KMS-11 (cell line): ENCODE data around the gene PRM1.

ENCODE experiments used
- H2AFZ ChIP-seq: fragments of 200-600 bp; sonication (generic); 2 replicates; pipeline ENCODE4 v1.6.1; 2016; ENCODE audit warnings: antibody characterized with exemption, mixed run types, low read depth
- H3K27ac ChIP-seq: fragments of 200-600 bp; sonication (generic); 2 replicates; pipeline ENCODE4 v1.6.1; 2016; ENCODE audit warnings: mild to moderate bottlenecking, mixed run types
- H3K27me3 ChIP-seq: fragments of 200-600 bp; sonication (generic); 2 replicates; pipeline ENCODE4 v1.6.1; 2017; ENCODE audit warnings: mild to moderate bottlenecking, low read depth, mixed run types, moderate library complexity; ENCODE audit not compliant: insufficient read depth
- H3K36me3 ChIP-seq: fragments of 200-600 bp; sonication (generic); 2 replicates; pipeline ENCODE4 v1.6.1; 2017; ENCODE audit warnings: mild to moderate bottlenecking, mixed run types; ENCODE audit not compliant: insufficient read depth
- H3K4me1 ChIP-seq: fragments of 200-600 bp; sonication (generic); 2 replicates; pipeline ENCODE4 v1.6.1; 2016; ENCODE audit warnings: mild to moderate bottlenecking, low read depth, mixed run types; ENCODE audit not compliant: poor library complexity, severe bottlenecking
- H3K4me2 ChIP-seq: fragments of 200-600 bp; sonication (generic); 2 replicates; pipeline ENCODE4 v1.7.0; 2016; ENCODE audit warnings: mild to moderate bottlenecking, mixed run types
- H3K4me3 ChIP-seq: fragments of 200-600 bp; sonication (generic); IDR thresholded peaks from 2 replicates; pipeline ENCODE4 v1.6.1; 2017; ENCODE audit warnings: low read depth, low read length, mixed read lengths; ENCODE audit not compliant: insufficient read depth
- H3K79me2 ChIP-seq: fragments of 200-600 bp; sonication (generic); 2 replicates; pipeline ENCODE4 v1.6.1; 2016; ENCODE audit warnings: low read depth, mixed run types; ENCODE audit not compliant: insufficient read depth
- H3K9ac ChIP-seq: fragments of 200-600 bp; sonication (generic); 2 replicates; pipeline ENCODE4 v1.6.1; 2016; ENCODE audit warnings: mild to moderate bottlenecking, mixed run types
- H4K20me1 ChIP-seq: fragments of 200-600 bp; sonication (generic); 2 replicates; pipeline ENCODE4 v1.6.1; 2016; ENCODE audit warnings: mild to moderate bottlenecking, mixed run types; ENCODE audit not compliant: insufficient read depth
- TF ChIP-seq, protein P1 (sequence below): fragments of 200-600 bp; sonication (generic); conservative IDR thresholded peaks from 2 replicates; pipeline ENCODE4 v1.6.1; 2017; ENCODE audit warnings: low read depth, mild to moderate bottlenecking, antibody characterized with exemption, low read length, moderate library complexity, mixed read lengths

PRM1 gene

DNA sequence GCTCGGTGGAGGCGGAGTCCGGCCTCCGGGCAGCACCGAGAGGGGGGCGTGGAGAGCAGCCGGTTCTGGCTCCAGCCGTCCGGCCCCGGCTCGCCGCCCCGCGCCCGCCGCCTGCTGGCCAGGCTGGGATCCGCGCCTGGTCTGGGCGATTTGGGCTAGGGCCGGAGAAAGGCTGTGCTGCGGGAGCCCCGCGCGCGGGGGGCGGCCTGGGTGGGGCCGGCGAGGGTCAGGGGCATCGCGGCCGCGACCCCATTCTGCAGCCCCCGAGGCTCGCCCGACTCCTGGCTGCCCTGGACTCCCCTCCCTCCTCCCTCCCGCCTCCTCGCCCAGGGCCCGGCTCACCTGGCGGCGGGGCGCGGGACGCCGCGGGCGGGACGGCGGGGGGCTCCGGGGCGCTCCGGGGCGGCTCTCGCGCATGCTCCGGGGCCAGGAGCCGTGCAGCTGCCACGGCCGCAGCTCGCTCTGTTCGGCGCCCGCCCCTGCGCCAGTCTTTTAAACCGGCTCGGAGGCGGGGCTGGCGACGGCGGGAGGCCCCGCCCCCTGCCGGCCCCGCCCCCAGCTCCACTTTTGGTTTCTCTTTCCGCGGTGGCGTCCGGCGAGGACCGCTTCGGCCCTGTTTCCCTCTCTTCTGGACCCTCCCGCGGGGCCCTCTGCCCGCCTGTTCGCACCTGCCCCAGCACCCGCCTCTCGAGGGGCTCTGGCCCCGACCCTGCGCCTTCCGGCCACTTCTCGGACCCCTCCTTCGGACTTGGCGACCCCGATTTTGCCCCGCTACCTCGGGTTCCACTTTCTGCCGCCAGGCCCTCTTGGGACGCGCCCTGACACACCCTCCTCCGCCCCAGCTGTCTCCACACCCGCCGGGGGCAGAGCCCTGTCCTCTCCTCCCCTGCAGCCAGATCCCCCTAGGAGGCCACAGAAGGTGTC lies 25.1 kb downstream of the PRM1 start, which contains the start of gene SOCS1:
Gene SOCS1, minus strand, starts transcription at position 468 of the 924 bp plus-strand sequence. CDS start 726 bp downstream, outside the sequence.
- TF ChIP-seq, protein P1, sequence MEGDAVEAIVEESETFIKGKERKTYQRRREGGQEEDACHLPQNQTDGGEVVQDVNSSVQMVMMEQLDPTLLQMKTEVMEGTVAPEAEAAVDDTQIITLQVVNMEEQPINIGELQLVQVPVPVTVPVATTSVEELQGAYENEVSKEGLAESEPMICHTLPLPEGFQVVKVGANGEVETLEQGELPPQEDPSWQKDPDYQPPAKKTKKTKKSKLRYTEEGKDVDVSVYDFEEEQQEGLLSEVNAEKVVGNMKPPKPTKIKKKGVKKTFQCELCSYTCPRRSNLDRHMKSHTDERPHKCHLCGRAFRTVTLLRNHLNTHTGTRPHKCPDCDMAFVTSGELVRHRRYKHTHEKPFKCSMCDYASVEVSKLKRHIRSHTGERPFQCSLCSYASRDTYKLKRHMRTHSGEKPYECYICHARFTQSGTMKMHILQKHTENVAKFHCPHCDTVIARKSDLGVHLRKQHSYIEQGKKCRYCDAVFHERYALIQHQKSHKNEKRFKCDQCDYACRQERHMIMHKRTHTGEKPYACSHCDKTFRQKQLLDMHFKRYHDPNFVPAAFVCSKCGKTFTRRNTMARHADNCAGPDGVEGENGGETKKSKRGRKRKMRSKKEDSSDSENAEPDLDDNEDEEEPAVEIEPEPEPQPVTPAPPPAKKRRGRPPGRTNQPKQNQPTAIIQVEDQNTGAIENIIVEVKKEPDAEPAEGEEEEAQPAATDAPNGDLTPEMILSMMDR, result peak; percentile 77
- peak within 1 kb of the TSS; percentile 77 for H3K9ac ChIP-seq
- H2AFZ ChIP-seq, result peak within 1 kb of the TSS; percentile 77
- peak within 1 kb of the TSS; percentile 98 for H3K4me2 ChIP-seq
- no peaks in the 10 kb centered on the region for H4K20me1 ChIP-seq
- H3K4me3 ChIP-seq, result no peak within 1 kb of the TSS
- no peaks in the 10 kb centered on the region for H3K36me3 ChIP-seq
- no peaks in the 10 kb centered on the region for H3K79me2 ChIP-seq
- H3K27me3 ChIP-seq, result no peaks in the 10 kb centered on the region; the same call in 1 of the 2 replicates
- H3K27ac ChIP-seq, result peak within 1 kb of the TSS; percentile 48
- H3K4me1 ChIP-seq, result peaks cover 34% of the 10 kb centered on the region

DNA sequence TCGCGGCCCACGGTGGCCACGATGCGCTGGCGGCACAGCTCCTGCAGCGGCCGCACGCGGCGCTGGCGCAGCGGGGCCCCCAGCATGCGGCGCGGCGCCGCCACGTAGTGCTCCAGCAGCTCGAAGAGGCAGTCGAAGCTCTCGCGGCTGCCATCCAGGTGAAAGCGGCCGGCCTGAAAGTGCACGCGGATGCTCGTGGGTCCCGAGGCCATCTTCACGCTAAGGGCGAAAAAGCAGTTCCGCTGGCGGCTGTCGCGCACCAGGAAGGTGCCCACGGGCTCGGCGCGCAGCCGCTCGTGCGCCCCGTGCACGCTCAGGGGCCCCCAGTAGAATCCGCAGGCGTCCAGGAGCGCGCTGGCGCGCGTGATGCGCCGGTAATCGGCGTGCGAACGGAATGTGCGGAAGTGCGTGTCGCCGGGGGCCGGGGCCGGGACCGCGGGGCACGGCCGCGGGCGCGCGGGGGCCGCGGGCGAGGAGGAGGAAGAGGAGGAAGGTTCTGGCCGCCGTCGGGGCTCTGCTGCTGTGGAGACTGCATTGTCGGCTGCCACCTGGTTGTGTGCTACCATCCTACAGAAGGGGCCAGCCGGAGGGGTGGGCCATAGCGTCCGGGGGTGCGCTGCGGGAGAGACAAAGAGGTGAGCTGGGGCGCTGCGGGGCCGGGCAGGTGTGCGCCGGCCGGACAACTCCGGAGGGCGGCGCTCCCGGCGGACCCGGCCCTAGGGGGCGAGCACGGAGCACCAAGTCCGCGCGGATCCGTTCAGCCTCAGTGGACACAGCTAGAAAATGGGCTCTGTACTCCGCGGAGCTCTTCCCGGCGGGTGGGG lies 26.0 kb downstream of the PRM1 start:
- no peaks in the 10 kb centered on the region; the same call in 1 of the 2 replicates for H3K27me3 ChIP-seq
- H3K36me3 ChIP-seq, result no peaks in the 10 kb centered on the region
- peak overlapping the region; percentile 58; the same call in 1 of the 2 replicates for H2AFZ ChIP-seq
- no peak overlapping the region for H3K4me3 ChIP-seq
- H3K79me2 ChIP-seq, result no peaks in the 10 kb centered on the region
- TF ChIP-seq, protein P1, result no peak
- H3K4me1 ChIP-seq, result peaks cover 34% of the 10 kb centered on the region
- H3K4me2 ChIP-seq, result peak overlapping the region; percentile 83; the same call in 1 of the 2 replicates
- no peaks in the 10 kb centered on the region for H4K20me1 ChIP-seq
- H3K9ac ChIP-seq, result peak overlapping the region; percentile 77; the same call in 1 of the 2 replicates
- no peak overlapping the region for H3K27ac ChIP-seq

DNA sequence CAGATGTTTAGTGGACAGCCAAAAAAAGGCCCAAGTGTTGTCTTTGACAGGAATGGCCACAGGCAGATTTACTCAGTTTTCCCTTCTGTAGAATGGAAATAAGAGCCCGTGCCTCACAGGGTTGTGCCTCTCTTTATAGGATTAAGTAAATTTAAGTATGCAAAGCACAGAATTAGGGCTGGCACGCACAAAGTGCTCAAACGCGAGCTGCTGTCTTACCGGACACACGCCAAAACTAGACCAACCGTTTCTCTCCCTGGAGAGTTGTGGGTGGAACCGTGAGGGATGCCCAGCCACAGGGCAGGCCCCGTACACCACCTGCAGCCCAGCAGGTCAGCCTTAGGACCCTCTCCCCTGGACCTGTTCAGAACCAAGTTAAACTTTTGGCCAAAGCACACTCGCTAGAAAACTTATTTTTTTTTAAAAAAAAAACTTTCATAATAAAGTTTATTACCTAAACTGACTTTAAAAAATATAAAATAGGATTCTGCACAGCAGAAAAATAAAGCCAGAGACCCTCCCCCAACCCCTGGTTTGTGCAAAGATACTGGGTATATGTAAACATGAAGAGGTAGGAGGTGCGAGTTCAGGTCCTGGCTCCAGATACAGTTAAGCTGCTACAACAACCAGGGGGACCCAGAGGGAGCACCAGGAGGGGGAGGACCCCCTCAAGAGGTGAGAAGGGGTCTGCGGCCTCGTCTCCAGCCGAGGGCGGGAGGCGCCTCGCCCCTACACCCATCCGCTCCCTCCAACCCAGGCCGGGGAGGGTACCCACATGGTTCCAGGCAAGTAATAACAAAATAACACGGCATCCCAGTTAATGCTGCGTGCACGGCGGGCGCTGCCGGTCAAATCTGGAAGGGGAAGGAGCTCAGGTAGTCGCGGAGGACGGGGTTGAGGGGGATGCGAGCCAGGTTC lies 26.9 kb downstream of the PRM1 start:
- H3K79me2 ChIP-seq, result no peaks in the 10 kb centered on the region
- H3K36me3 ChIP-seq, result no peaks in the 10 kb centered on the region
- H3K9ac ChIP-seq, result no peak overlapping the region
- peaks cover 30% of the 10 kb centered on the region for H3K4me1 ChIP-seq
- no peak overlapping the region for H3K27ac ChIP-seq
- H3K4me2 ChIP-seq, result peak overlapping the region; percentile 83; the same call in 1 of the 2 replicates
- no peak overlapping the region for H2AFZ ChIP-seq
- H3K4me3 ChIP-seq, result no peak overlapping the region
- H4K20me1 ChIP-seq, result no peaks in the 10 kb centered on the region
- TF ChIP-seq, protein P1, result no peak
- H3K27me3 ChIP-seq, result no peaks in the 10 kb centered on the region
